Measurements from ENCODE around the gene ATF5. TPM values are rescaled to one million over a fixed set of nuclear protein-coding genes. Genes with fewer than 3 reads are reported as not detected.

Gene ATF5
- polyA plus RNA-seq, 1 donor from 2014 or later = 3.4 TPM

GRCh38 chr19:49908480-49909420, 20.3 kb upstream of the ATF5 start:
- H3K4me1 Mint-ChIP-seq = peaks cover 34 to 63% (median 60%) of the 10 kb centered on the region in 3 donors
- peak overlapping the region; percentile 93 to 96 (median 96) for H3K27ac Mint-ChIP-seq
- peaks cover 1% of the 10 kb centered on the region for H3K27me3 Mint-ChIP-seq
- H3K4me3 Mint-ChIP-seq = peak overlapping the region in 3 of 4 donors; percentile 60 to 86 (median 75)
- H3K9me3 Mint-ChIP-seq = peaks cover 0 to 5% (median 5%) of the 10 kb centered on the region in 3 donors
- H3K36me3 Mint-ChIP-seq = peaks cover 2% of the 10 kb centered on the region

GRCh38 chr19:49910179-49910578, 18.8 kb upstream of the ATF5 start:
- H3K4me3 Mint-ChIP-seq = no peak overlapping the region
- peaks cover 36 to 58% (median 55%) of the 10 kb centered on the region in 3 donors for H3K4me1 Mint-ChIP-seq
- H3K36me3 Mint-ChIP-seq = peaks cover 2% of the 10 kb centered on the region
- peaks cover 1% of the 10 kb centered on the region for H3K27me3 Mint-ChIP-seq
- H3K9me3 Mint-ChIP-seq = peaks cover 0 to 5% (median 5%) of the 10 kb centered on the region in 3 donors
- H3K27ac Mint-ChIP-seq = no peak overlapping the region

- Mint-ChIP-seq H3K4me3 (peak overlapping the region in 3 of 4 donors; percentile 6 to 87 (median 34)), H3K36me3 (peaks cover 6% of the 10 kb centered on the region), H3K4me1 (peaks cover 39 to 52% (median 49%) of the 10 kb centered on the region in 3 donors), H3K27ac (peak overlapping the region; percentile 85 to 96 (median 94)), H3K27me3 (peaks cover under 1% of the 10 kb centered on the region), H3K9me3 (peaks cover 0 to 1% (median 1%) of the 10 kb centered on the region in 3 donors)
Measured at GRCh38 chr19:49911381-49912145, 17.4 kb upstream of the ATF5 start.

- Mint-ChIP-seq H3K27me3 (no peaks in the 10 kb centered on the region), H3K4me1 (peaks cover 38 to 51% (median 49%) of the 10 kb centered on the region in 3 donors), H3K36me3 (peaks cover 6% of the 10 kb centered on the region), H3K27ac (peak overlapping the region; percentile 33 to 88 (median 88)), H3K4me3 (peak overlapping the region in 1 of 4 donors; percentile 78), H3K9me3 (no peaks in the 10 kb centered on the region)
Measured at GRCh38 chr19:49912965-49913685, 15.9 kb upstream of the ATF5 start.

- peak overlapping the region in 2 of 4 donors; percentile 44 to 87 for H3K4me3 Mint-ChIP-seq
- H3K9me3 Mint-ChIP-seq = no peaks in the 10 kb centered on the region
- peaks cover 6% of the 10 kb centered on the region for H3K36me3 Mint-ChIP-seq
- H3K27ac Mint-ChIP-seq = peak overlapping the region in 2 of 3 donors; percentile 33 to 88
- peaks cover 37 to 50% (median 48%) of the 10 kb centered on the region in 3 donors for H3K4me1 Mint-ChIP-seq
- no peaks in the 10 kb centered on the region for H3K27me3 Mint-ChIP-seq
Measured at GRCh38 chr19:49913720-49914119, 15.3 kb upstream of the ATF5 start.

GRCh38 chr19:49915271-49915670, 13.7 kb upstream of the ATF5 start:
- Mint-ChIP-seq H3K4me3 (no peak overlapping the region), H3K27me3 (no peaks in the 10 kb centered on the region), H3K27ac (peak overlapping the region in 2 of 3 donors; percentile 3 to 81), H3K36me3 (peaks cover 7% of the 10 kb centered on the region), H3K9me3 (no peaks in the 10 kb centered on the region), H3K4me1 (peaks cover 37 to 50% (median 47%) of the 10 kb centered on the region in 3 donors)

- Mint-ChIP-seq H3K4me1 (peaks cover 25 to 47% (median 41%) of the 10 kb centered on the region in 3 donors), H3K9me3 (no peaks in the 10 kb centered on the region), H3K27me3 (no peaks in the 10 kb centered on the region), H3K27ac (peak overlapping the region; percentile 72 to 96 (median 93)), H3K4me3 (peak overlapping the region; percentile 56 to 88 (median 69)), H3K36me3 (peaks cover 7% of the 10 kb centered on the region)
Measured at GRCh38 chr19:49916839-49917733, 11.9 kb upstream of the ATF5 start.

- Mint-ChIP-seq H3K36me3 (peaks cover 7% of the 10 kb centered on the region), H3K9me3 (no peaks in the 10 kb centered on the region), H3K27me3 (no peaks in the 10 kb centered on the region), H3K4me1 (peaks cover 25 to 43% (median 37%) of the 10 kb centered on the region in 3 donors), H3K4me3 (peak overlapping the region in 1 of 4 donors; percentile 63), H3K27ac (peak overlapping the region; percentile 25 to 96 (median 94))
Measured at GRCh38 chr19:49918089-49918488, 10.9 kb upstream of the ATF5 start.

GRCh38 chr19:49920624-49921363, 8.2 kb upstream of the ATF5 start:
- no peaks in the 10 kb centered on the region for H3K9me3 Mint-ChIP-seq
- no peaks in the 10 kb centered on the region for H3K27me3 Mint-ChIP-seq
- peak overlapping the region; percentile 81 to 91 (median 90) for H3K27ac Mint-ChIP-seq
- peaks cover 2% of the 10 kb centered on the region for H3K36me3 Mint-ChIP-seq
- peaks cover 11 to 40% (median 37%) of the 10 kb centered on the region in 3 donors for H3K4me1 Mint-ChIP-seq
- H3K4me3 Mint-ChIP-seq = peak overlapping the region; percentile 30 to 90 (median 66)

GRCh38 chr19:49921871-49922795, 6.9 kb upstream of the ATF5 start:
- Mint-ChIP-seq H3K27me3 (no peaks in the 10 kb centered on the region), H3K27ac (peak overlapping the region in 1 of 3 donors; percentile 67), H3K9me3 (no peaks in the 10 kb centered on the region), H3K36me3 (peaks cover 2% of the 10 kb centered on the region), H3K4me3 (no peak overlapping the region), H3K4me1 (peaks cover 5 to 39% (median 32%) of the 10 kb centered on the region in 3 donors)

GRCh38 chr19:49923055-49924003, 5.7 kb upstream of the ATF5 start:
- peak overlapping the region in 2 of 3 donors; percentile 85 to 88 for H3K27ac Mint-ChIP-seq
- no peaks in the 10 kb centered on the region for H3K27me3 Mint-ChIP-seq
- peaks cover 11 to 38% (median 35%) of the 10 kb centered on the region in 3 donors for H3K4me1 Mint-ChIP-seq
- H3K9me3 Mint-ChIP-seq = no peaks in the 10 kb centered on the region
- H3K4me3 Mint-ChIP-seq = peak overlapping the region in 3 of 4 donors; percentile 73 to 88 (median 83)
- H3K36me3 Mint-ChIP-seq = peaks cover 3% of the 10 kb centered on the region

Data from IgD-negative memory B cell (primary cell).